Right atrium auricular region (tissue), 2 donors: ENCODE results near the gene OSER1. TPM values are rescaled to one million over a fixed set of nuclear protein-coding genes. Genes with fewer than 3 reads are reported as not detected.

Source experiments
- DNase-seq: peaks from one replicate; pipeline ENCODE4 v3.0.0-alpha.2; 2019; ENCODE audit warnings: low spot score
- H3K27ac ChIP-seq, 2 donors: fragments of 200-600 bp; sonication (generic); 1 replicate in 1 of 2; 2 replicates in 1 of 2; pipeline ENCODE4 v1.5.1; 2016 to 2019
- H3K27me3 ChIP-seq, 2 donors: fragments of 200-600 bp; sonication (generic); one replicate each; pipeline versions ENCODE4 v1.5.1 to v1.6.0; 2017 to 2019
- H3K36me3 ChIP-seq: fragments of 200-600 bp; sonication (generic); one replicate; pipeline ENCODE4 v1.5.1; 2016
- H3K4me1 ChIP-seq, 2 donors: fragments of 200-600 bp; sonication (generic); one replicate each; pipeline versions ENCODE4 v1.5.1 to v1.6.0; 2017 to 2019
- H3K4me3 ChIP-seq, 2 donors: fragments of 200-600 bp; sonication (generic); 1 replicate in 1 of 2; 2 replicates in 1 of 2; pipeline ENCODE4 v1.5.1; 2017 to 2019; ENCODE audit warnings: mild to moderate bottlenecking in 1 of 2, moderate library complexity in 1 of 2
- H3K9me3 ChIP-seq, 2 donors: fragments of 200-600 bp; sonication (generic); one replicate each; pipeline ENCODE4 v1.5.1; 2019
- total RNA-seq, 2 donors: library from RNA; depleted of rRNA; stranded (reverse); fragments of >200 nt; gene quantifications; one replicate each; pipeline ENCODE4 v1.1.0, GENCODE V29; 2016
- TF ChIP-seq, protein P1 (sequence below), 2 donors: fragments of 200-600 bp; sonication (generic); IDR thresholded peaks; one replicate each; pipeline ENCODE4 v1.5.1; 2019; ENCODE audit warnings: antibody characterized with exemption in 2 of 2

Gene OSER1
- total RNA-seq, 2 donors from 2014 or later, result 30.8 to 31.1 TPM

GRCh38 chr20:44171775-44172571 lies 38.6 kb downstream of the OSER1 start:
- Histone ChIP-seq H3K27ac (peak overlapping the region in 1 of 2 donors; percentile 53), H3K4me1 (peaks cover 0 to 59% of the 10 kb centered on the region in 2 donors), H3K36me3 (peaks cover 33% of the 10 kb centered on the region), H3K9me3 (no peaks in the 10 kb centered on the region), H3K27me3 (no peaks in the 10 kb centered on the region), H3K4me3 (no peak overlapping the region)
- DNase-seq, result no peak
- TF ChIP-seq, protein P1, sequence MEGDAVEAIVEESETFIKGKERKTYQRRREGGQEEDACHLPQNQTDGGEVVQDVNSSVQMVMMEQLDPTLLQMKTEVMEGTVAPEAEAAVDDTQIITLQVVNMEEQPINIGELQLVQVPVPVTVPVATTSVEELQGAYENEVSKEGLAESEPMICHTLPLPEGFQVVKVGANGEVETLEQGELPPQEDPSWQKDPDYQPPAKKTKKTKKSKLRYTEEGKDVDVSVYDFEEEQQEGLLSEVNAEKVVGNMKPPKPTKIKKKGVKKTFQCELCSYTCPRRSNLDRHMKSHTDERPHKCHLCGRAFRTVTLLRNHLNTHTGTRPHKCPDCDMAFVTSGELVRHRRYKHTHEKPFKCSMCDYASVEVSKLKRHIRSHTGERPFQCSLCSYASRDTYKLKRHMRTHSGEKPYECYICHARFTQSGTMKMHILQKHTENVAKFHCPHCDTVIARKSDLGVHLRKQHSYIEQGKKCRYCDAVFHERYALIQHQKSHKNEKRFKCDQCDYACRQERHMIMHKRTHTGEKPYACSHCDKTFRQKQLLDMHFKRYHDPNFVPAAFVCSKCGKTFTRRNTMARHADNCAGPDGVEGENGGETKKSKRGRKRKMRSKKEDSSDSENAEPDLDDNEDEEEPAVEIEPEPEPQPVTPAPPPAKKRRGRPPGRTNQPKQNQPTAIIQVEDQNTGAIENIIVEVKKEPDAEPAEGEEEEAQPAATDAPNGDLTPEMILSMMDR (IDR thresholded peaks at IDR 0.05), result no peak

DNA sequence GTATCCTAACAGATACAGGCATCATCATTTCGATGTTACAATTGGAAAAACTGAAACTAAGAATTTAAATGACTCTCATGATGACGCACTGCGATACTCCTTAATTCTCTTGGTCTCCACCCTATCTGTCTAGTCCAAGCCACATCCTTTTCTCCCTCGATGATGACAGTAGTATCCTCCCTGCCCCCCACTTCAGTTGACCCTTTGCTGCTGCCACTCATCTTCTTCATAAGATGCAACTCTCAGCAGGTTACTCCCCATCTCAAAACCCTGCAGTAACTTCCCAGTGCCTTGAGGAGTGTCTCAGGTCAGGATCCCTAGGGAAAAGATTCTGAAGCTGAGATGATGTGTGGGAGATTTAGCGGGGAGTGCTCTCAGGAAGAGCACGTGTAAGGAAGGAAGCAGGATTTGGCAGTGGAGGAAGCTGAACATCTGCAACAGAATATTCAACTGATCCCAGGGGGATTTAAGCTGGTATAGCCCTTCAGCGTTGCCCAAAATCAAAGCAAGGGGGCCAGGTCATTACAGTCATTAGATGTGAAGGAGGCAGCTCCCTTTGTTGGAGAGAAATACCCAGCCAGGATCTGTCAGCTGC lies 39.7 kb downstream of the OSER1 start:
- peaks cover 24% of the 10 kb centered on the region for H3K36me3 ChIP-seq
- H3K27me3 ChIP-seq, result no peaks in the 10 kb centered on the region
- peak overlapping the region; percentile 53 to 54 for H3K27ac ChIP-seq
- TF ChIP-seq, protein P1 (IDR thresholded peaks at IDR 0.05), result no peak
- H3K4me3 ChIP-seq, result no peak overlapping the region
- no peak for DNase-seq
- no peaks in the 10 kb centered on the region for H3K9me3 ChIP-seq
- H3K4me1 ChIP-seq, result peaks cover 0 to 59% of the 10 kb centered on the region in 2 donors

DNA sequence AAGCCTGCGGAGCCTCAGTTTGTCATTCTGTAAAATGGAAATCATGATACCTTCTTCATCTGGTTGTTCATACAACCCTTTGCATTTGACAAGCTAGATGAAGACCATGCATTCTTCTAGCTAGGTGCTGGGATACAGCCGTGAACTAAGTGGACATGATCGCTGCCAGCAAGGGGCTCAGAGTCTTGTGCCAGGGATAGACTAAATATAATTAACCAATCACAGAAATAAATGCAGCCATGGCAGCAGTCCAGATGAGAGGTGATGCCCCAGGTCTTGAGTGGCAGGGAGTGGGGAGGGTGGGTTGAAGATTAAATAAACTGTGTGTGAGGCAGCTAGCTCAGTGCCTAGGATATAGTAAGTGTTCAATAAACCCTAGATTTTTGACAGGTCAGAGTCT lies 42.8 kb downstream of the OSER1 start:
- H3K36me3 ChIP-seq, result peaks cover 5% of the 10 kb centered on the region
- no peak overlapping the region for H3K4me3 ChIP-seq
- H3K27me3 ChIP-seq, result no peaks in the 10 kb centered on the region
- TF ChIP-seq, protein P1 (IDR thresholded peaks at IDR 0.05), result no peak
- H3K27ac ChIP-seq, result peak overlapping the region; percentile 76 to 88
- peaks cover 0 to 55% of the 10 kb centered on the region in 2 donors for H3K4me1 ChIP-seq
- no peak for DNase-seq
- no peaks in the 10 kb centered on the region for H3K9me3 ChIP-seq

- DNase-seq, result no peak
- H3K27me3 ChIP-seq, result no peaks in the 10 kb centered on the region
- H3K4me1 ChIP-seq, result peaks cover 0 to 54% of the 10 kb centered on the region in 2 donors
- TF ChIP-seq, protein P1 (IDR thresholded peaks at IDR 0.05), result no peak
- no peaks in the 10 kb centered on the region for H3K9me3 ChIP-seq
- H3K27ac ChIP-seq, result peak overlapping the region; percentile 76 to 88
- H3K4me3 ChIP-seq, result no peak overlapping the region
- H3K36me3 ChIP-seq, result peaks cover 5% of the 10 kb centered on the region
These were observed 44.1 kb downstream of the OSER1 start for GRCh38 chr20:44166477-44166876.

DNA sequence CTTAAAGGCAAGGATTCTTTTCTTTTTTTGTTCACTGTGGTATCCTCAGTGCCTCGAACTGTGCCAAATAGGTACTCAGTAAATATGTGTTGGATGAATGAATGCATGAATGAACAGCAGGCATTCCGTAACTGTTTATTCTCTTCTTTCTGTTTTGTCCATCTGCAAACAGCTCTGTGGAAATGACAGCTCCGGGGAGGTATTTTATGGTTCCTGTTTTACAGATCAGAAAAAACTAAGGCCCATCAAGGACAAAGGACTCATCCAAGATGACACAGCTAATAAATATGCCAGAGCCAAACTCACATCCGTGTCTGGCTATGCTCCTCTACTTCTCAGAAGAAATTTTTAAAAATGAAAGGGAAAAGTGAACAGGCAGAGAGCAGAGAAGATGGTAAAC lies 44.6 kb downstream of the OSER1 start:
- Histone ChIP-seq H3K4me1 (peaks cover 0 to 51% of the 10 kb centered on the region in 2 donors), H3K36me3 (peaks cover 5% of the 10 kb centered on the region), H3K27me3 (no peaks in the 10 kb centered on the region), H3K27ac (peak overlapping the region; percentile 76 to 88), H3K9me3 (no peaks in the 10 kb centered on the region), H3K4me3 (peak overlapping the region in 1 of 2 donors; percentile 4)
- DNase-seq, result no peak
- TF ChIP-seq, protein P1 (IDR thresholded peaks at IDR 0.05), result no peak
